T-helper 1 cell (primary cell): ENCODE results near the gene DPYD.

ENCODE experiments used
- DNase-seq, 5 donors: peaks; one replicate each; pipeline ENCODE4 v3.0.0-alpha.2; 2012 to 2020

DPYD gene

GRCh38 chr1:97783751-97784150 lies 137.1 kb downstream of the DPYD start:
- DNase-seq: no peak

GRCh38 chr1:97781762-97782337 lies 139.0 kb downstream of the DPYD start:
- DNase-seq: peak in 1 of 5 donors; percentile 8

GRCh38 chr1:97780884-97781283 lies 139.9 kb downstream of the DPYD start:
- DNase-seq: no peak

- no peak for DNase-seq
These were observed 142.1 kb downstream of the DPYD start for GRCh38 chr1:97778718-97779117.

GRCh38 chr1:97770376-97770775 lies 150.5 kb downstream of the DPYD start:
- no peak for DNase-seq

- DNase-seq: no peak
These were observed 153.5 kb downstream of the DPYD start for GRCh38 chr1:97767381-97767780.

- no peak for DNase-seq
These were observed 155.8 kb downstream of the DPYD start for GRCh38 chr1:97764991-97765390.

GRCh38 chr1:97761637-97762036 lies 159.2 kb downstream of the DPYD start:
- no peak for DNase-seq

- DNase-seq: no peak
These were observed 161.8 kb downstream of the DPYD start for GRCh38 chr1:97759078-97759477.

GRCh38 chr1:97758541-97759057 lies 162.2 kb downstream of the DPYD start:
- DNase-seq: no peak

- no peak for DNase-seq
These were observed 174.9 kb downstream of the DPYD start for GRCh38 chr1:97745912-97746311.

GRCh38 chr1:97744977-97745376 lies 175.9 kb downstream of the DPYD start:
- no peak for DNase-seq

- no peak for DNase-seq
These were observed 177.7 kb downstream of the DPYD start for GRCh38 chr1:97743129-97743528.

- DNase-seq: no peak
These were observed 179.9 kb downstream of the DPYD start for GRCh38 chr1:97740891-97741290.

GRCh38 chr1:97739596-97740103 lies 181.2 kb downstream of the DPYD start:
- DNase-seq: no peak

GRCh38 chr1:97738270-97738669 lies 182.6 kb downstream of the DPYD start:
- DNase-seq: no peak

- DNase-seq: no peak
These were observed 190.6 kb downstream of the DPYD start for GRCh38 chr1:97730271-97730670.

GRCh38 chr1:97728436-97728835 lies 192.4 kb downstream of the DPYD start:
- no peak for DNase-seq

- DNase-seq: no peak
These were observed 193.8 kb downstream of the DPYD start for GRCh38 chr1:97727029-97727428.

GRCh38 chr1:97726386-97726785 lies 194.4 kb downstream of the DPYD start:
- DNase-seq: no peak

GRCh38 chr1:97721221-97721620 lies 199.6 kb downstream of the DPYD start:
- DNase-seq: no peak

- DNase-seq: no peak
These were observed 207.9 kb downstream of the DPYD start for GRCh38 chr1:97712980-97713379.

- DNase-seq: no peak
These were observed 209.0 kb downstream of the DPYD start for GRCh38 chr1:97711858-97712257.

- no peak for DNase-seq
These were observed 227.2 kb downstream of the DPYD start for GRCh38 chr1:97693601-97694000.

- no peak for DNase-seq
These were observed 229.5 kb downstream of the DPYD start for GRCh38 chr1:97691325-97691724.
